RWPE2 (cell line): Measurements from ENCODE around the gene KCNK4.

Experiments used
- ATAC-seq: fragments of 200-7000 bp; cut with Tn5 transposase; 3 replicates; pipeline ENCODE4 v1.9.1; 2021; ENCODE audit warnings: low read depth
- DNase-seq: peaks from one replicate; pipeline ENCODE4 v3.0.0-alpha.2; 2020; ENCODE audit warnings: low spot score
- H3K27ac ChIP-seq: fragments of 450-650 bp; 2 replicates; pipeline ENCODE4 v1.5.1; 2017; ENCODE audit warnings: mild to moderate bottlenecking; ENCODE audit not compliant: poor library complexity, severe bottlenecking
- H3K27me3 ChIP-seq: fragments of 250-450 bp; sonication (Bioruptor Pico); 2 replicates; pipeline ENCODE4 v1.5.1; 2021; ENCODE audit warnings: mild to moderate bottlenecking, moderate library complexity; ENCODE audit not compliant: insufficient read depth, poor library complexity, severe bottlenecking
- H3K36me3 ChIP-seq: fragments of 250-450 bp; sonication (Bioruptor Pico); 2 replicates; pipeline ENCODE4 v1.5.1; 2020; ENCODE audit warnings: low read depth, mild to moderate bottlenecking, moderate library complexity
- H3K4me1 ChIP-seq: fragments of 250-450 bp; sonication (Bioruptor Pico); 2 replicates; pipeline ENCODE4 v1.5.1; 2021; ENCODE audit warnings: mild to moderate bottlenecking, moderate library complexity; ENCODE audit not compliant: insufficient read depth, poor library complexity, severe bottlenecking
- H3K4me3 ChIP-seq: fragments of 250-450 bp; sonication (Bioruptor Pico); 2 replicates; pipeline ENCODE4 v1.5.1; 2021; ENCODE audit warnings: mild to moderate bottlenecking, moderate library complexity; ENCODE audit not compliant: severe bottlenecking
- H3K9me3 ChIP-seq: fragments of 250-450 bp; sonication (Bioruptor Pico); 2 replicates; pipeline ENCODE4 v1.5.1; 2021; ENCODE audit warnings: mild to moderate bottlenecking, moderate library complexity; ENCODE audit not compliant: severe bottlenecking
- TF ChIP-seq, protein P1 (sequence below): fragments of 450-650 bp; IDR thresholded peaks from one replicate; pipeline ENCODE4 v1.5.1; 2017; ENCODE audit warnings: mild to moderate bottlenecking, moderate library complexity; ENCODE audit not compliant: poor library complexity, severe bottlenecking

Gene KCNK4

GRCh38 chr11:64268893-64269539 is 22.1 kb upstream of the KCNK4 start:
- Histone ChIP-seq H3K27ac (peak overlapping the region; percentile 92), H3K36me3 (peaks cover 22% of the 10 kb centered on the region), H3K4me3 (peak overlapping the region; percentile 38), H3K9me3 (no peaks in the 10 kb centered on the region), H3K4me1 (peaks cover 19% of the 10 kb centered on the region), H3K27me3 (no peaks in the 10 kb centered on the region)
- TF ChIP-seq, protein P1, sequence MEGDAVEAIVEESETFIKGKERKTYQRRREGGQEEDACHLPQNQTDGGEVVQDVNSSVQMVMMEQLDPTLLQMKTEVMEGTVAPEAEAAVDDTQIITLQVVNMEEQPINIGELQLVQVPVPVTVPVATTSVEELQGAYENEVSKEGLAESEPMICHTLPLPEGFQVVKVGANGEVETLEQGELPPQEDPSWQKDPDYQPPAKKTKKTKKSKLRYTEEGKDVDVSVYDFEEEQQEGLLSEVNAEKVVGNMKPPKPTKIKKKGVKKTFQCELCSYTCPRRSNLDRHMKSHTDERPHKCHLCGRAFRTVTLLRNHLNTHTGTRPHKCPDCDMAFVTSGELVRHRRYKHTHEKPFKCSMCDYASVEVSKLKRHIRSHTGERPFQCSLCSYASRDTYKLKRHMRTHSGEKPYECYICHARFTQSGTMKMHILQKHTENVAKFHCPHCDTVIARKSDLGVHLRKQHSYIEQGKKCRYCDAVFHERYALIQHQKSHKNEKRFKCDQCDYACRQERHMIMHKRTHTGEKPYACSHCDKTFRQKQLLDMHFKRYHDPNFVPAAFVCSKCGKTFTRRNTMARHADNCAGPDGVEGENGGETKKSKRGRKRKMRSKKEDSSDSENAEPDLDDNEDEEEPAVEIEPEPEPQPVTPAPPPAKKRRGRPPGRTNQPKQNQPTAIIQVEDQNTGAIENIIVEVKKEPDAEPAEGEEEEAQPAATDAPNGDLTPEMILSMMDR, result peak; percentile 19
- ATAC-seq (peak; percentile 8), DNase-seq (no peak)

DNA sequence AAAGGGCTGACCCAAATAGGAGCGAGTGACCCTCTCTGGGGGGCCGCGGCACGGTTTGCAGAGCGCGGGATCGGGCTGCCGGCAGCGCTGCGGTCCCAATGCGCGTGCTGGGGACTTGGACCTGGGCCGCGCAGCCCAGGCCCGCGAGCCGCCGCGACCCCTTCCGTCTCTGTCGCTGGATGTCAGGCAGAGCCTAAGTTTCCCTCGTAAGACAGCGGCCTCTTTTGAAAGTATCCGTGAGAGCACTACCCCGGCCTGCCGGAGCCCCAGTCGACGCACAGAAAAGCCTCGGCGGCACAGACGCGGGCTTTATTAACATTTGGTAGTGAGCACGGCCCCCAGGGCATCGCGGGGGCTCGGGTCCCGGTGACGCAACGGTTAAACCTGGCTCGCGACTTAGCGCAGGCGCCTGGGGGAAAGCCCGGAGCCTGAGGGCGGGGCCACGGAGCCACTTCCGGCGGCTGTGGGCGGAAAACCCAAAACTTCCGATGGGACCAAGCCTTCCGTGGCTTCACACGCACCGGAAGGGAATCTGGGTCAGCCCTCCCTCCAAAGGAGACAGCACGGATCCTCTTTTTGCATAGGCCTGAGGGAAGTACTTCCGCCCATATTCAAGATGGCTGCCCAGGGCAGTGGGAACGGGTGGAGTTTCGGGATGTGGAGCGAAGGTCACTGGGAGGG is 21.4 kb upstream of the KCNK4 start:
- H3K27ac ChIP-seq, result peak overlapping the region; percentile 92
- H3K9me3 ChIP-seq, result no peaks in the 10 kb centered on the region
- peak; percentile 77 for ATAC-seq
- DNase-seq, result peak; percentile 96
- TF ChIP-seq, protein P1, result no peak
- H3K4me1 ChIP-seq, result peaks cover 19% of the 10 kb centered on the region
- peaks cover 16% of the 10 kb centered on the region for H3K36me3 ChIP-seq
- peak overlapping the region; percentile 38 for H3K4me3 ChIP-seq
- no peaks in the 10 kb centered on the region for H3K27me3 ChIP-seq

DNA sequence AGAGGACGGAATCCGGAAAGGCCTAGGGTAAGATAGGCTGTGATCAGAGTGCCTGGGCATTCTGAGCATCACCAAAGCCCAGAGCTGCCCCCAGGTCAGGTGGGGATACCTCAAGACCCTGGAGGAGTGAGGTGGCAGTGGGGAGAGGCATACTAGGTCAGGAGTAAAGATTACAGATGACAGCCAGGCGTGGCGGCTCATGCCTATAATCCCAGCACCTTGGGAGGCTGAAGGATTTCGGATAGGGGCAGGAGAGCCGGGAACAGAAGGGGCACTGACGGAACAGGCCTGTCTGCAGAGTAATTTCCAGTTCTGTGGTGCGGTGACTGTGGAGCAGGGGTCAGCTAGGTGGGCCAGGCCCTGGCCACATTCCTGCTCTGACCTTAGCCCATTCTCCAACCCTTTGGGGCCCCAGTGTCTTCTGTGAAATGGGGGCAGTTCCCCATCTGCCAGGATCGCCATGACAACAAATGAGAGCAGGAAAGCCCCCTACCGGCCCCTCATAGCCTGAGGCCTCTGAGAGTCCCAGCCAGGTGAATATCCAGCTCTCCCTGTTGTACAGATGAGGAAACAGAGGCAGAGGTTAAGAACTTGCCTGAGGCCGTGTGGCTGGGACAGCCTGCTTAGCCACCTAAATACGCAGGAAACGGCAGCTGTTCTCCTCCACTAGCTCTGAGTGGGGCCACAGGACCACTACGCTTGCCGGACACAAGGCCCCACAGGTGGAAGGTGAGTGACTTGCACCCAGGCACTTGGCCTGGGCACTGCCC is 15.9 kb upstream of the KCNK4 start:
- Histone ChIP-seq H3K27me3 (no peaks in the 10 kb centered on the region), H3K27ac (peak overlapping the region; percentile 86), H3K9me3 (no peaks in the 10 kb centered on the region), H3K36me3 (peaks cover 21% of the 10 kb centered on the region), H3K4me3 (no peak overlapping the region), H3K4me1 (peaks cover 18% of the 10 kb centered on the region)
- DNase-seq (no peak), ATAC-seq (no peak)
- TF ChIP-seq, protein P1, result no peak

DNA sequence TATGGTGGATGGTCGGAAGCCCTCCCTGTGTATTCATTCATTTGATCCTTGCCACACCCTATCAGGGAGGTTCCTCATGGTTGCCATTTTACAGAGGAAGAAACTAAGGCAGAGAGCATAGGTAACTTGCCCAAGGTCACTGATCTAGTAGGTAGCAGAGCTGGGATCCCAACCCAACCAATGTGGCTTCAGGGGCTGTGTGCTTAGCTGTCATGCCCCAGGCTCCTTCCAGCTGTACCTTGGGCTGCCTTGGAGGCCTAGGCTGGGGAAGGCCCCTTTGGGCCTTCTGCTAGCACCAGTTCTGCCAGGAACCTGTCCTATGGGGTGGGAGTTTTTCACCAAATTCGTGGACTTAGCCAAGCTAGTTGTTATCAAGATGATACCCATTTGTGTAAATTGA is 15.3 kb upstream of the KCNK4 start:
- TF ChIP-seq, protein P1, result no peak
- H3K9me3 ChIP-seq, result no peaks in the 10 kb centered on the region
- peaks cover 18% of the 10 kb centered on the region for H3K4me1 ChIP-seq
- no peak for ATAC-seq
- H3K4me3 ChIP-seq, result no peak overlapping the region
- peaks cover 23% of the 10 kb centered on the region for H3K36me3 ChIP-seq
- no peaks in the 10 kb centered on the region for H3K27me3 ChIP-seq
- no peak for DNase-seq
- peak overlapping the region; percentile 86 for H3K27ac ChIP-seq
